NCI-H2171 treated with DMSO at 0.1 percent for 48 hours (cell line): ENCODE results near the gene MUTYH.

ENCODE experiments used
- DNase-seq: peaks from one replicate; lab custom pipeline; 2025; lab: John Stamatoyannopoulos, UW

The MUTYH gene

GRCh38 chr1:45348966-45349677 is 8.9 kb upstream of the MUTYH start:
- no peak for DNase-seq

DNA sequence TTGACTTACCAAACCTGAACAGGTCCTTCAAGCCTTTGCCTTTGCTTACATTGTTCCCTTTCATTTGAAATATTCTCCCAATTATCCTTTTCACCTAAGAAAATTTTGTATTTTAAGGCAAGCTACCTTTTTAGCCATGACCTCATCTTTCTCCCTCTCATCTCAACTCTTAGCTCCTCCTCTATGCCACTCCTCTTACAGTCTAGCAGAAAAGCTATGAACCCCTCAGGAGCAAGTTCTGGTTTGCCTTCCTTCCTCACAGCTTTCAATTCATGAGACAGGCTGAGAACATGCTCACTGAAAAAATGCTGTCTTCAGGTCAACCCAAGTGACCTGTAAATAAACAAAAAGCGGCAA is 8.3 kb upstream of the MUTYH start:
- no peak for DNase-seq

DNA sequence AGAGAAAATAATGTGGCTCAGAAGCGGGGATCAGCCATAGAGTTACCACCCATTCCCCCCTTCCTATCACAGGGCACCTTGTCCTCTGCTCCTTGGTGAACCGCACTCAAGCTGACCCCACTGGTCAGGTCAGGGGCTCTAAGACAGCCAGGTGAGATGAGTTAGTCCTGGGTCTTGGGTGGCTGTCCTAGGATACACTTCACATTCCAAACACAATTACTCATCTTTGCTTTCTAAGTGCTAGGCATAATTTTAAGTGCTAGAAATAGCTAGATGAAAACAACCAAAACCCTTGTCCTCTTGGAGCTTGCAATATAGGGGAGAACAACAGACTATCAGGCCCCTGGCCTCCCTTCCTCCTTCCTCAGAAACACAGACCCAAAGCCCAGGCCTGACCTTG is 7.8 kb upstream of the MUTYH start:
- no peak for DNase-seq

DNA sequence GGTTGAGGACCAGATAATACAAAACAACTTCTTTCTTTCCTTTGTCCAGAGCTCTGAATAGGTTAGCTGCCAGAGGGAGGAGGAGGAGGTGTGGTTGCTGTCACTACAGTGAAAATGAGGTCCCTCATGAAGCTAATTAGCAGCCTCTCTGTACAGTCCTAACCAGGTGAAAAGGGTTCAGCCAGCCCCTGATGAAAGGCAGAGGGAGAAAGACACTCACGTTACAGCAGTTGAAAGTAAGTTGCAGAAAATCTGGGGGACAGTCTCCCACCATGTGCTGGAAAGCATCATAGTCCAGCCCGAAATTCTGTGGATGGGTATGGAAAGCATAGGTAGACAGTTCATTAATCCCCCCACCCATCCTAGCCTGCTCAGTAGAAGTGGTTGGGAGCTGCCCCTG is 6.2 kb upstream of the MUTYH start:
- DNase-seq, result no peak

DNA sequence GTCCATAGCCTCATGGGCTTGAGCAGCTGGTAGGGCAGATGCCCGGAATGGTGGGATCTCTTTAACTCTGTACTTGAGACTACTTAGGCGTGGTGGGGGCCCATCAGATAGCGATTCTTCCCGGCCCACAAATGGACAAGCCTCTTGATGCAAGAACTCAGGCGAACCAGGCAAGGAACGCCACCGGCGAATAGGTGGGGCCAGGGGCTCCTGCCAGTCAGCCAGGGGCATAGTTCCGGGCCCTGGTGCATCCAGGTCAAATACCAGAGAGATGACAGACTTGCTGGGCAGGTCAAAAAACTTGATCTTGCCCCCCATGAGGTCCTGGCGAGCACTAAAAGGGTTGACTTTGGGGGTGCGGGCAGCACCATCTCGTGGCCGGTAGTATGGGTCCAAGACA is 4.8 kb upstream of the MUTYH start:
- DNase-seq, result no peak

GRCh38 chr1:45344499-45344898 is 4.3 kb upstream of the MUTYH start:
- no peak for DNase-seq

DNA sequence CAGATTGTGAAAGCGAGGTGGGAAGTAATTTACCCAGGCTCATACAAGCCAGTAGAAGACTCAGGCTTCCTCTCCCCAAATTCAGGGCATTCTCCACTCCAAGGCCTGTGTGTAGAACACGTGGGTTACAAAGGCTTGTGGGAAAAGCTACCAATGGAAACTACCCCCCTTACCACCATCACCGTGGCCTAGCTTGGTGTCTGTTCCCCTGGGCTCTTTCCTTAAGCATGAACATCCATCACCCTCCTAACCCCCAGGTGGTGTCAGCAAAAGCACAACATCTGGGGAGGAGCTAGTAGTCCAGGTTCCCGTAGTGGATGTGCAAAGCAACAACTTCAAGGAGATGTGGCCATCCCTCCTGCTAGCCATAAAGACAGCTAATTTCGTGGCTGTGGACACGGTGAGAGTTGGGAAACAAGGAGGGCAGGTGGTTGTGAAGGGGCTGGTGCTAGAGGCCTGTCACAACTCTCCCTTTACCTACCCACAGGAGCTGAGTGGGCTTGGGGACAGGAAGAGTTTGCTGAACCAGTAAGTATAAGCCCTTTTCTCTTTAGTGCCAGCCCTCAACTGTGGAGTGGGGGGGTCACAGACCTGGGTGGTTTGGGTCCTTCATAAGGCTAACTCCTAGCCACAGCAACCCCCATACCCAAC is 701 bp upstream of the MUTYH start:
- peak; percentile 46 for DNase-seq

- DNase-seq, result no peak
Observed at GRCh38 chr1:45337630-45338325, 2.5 kb downstream of the MUTYH start.

DNA sequence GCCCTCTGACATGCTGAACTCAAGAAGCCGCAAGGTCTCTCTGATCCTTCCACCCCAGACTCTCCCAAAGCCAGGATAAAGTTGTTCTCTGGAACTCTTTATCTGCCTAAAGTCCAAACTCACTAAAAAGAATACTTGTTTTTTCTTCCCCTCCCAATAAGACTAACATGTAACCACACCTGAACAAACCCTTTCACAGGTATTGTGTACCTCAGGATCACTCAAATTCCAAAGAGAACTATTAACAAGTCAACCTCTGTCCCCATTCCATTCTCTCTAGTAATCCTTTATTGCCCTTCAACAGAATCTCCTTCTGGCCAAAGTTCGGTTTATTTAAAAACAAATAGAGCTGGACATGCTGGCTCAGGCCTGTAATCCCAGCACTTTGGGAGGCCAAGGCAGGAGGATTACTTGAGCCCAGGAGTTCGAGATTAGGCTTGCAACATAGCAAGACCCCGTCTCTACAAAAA is 4.3 kb downstream of the MUTYH start:
- DNase-seq, result no peak

- DNase-seq, result no peak
Observed at GRCh38 chr1:45334308-45335245, 5.7 kb downstream of the MUTYH start.

GRCh38 chr1:45332346-45332720 is 7.9 kb downstream of the MUTYH start:
- no peak for DNase-seq

DNA sequence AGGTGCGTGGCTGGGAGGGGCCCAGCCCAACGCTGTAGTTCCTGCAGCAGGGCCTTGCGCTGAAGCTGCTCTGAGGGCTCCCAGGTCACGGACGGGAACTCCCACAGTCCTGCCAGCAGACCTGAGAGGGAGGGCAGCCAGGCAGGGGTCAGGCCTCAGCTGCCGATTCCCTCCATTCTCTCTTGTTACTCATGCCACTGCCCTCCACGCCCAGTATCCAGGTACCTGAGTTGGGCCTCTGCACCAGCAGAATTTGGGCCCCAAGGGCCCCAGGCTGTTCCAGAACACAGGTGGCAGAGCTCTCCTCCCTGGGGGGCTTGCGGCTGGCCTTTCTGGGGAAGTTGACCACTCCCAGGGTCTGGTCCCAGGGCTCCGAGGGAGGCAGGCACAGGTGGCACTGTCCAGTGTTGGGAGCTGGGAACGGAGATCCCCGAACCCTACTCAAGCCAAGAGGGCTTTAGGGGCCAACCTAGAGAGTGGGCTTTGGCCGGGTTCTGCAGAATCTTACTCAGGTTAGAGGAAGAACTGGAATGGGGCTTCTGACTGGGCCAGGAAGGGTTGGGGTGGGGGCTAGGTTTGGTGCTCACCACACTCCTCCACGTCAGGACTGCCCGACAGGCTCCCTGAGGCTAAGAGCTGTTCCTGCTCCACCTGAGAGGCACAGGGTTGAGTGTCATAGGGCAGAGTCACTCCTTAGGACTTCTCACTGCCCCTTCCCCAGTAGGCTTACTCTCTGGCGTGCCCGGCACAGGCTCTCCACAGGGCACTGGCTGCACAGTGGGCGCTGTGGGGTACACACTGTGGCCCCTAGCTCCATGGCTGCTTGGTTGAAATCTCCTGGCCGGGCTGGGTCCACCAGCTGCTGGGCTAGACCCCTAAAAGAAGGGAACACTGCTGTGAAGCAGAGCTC is 8.5 kb downstream of the MUTYH start:
- no peak for DNase-seq

- no peak for DNase-seq
Observed at GRCh38 chr1:45329445-45329844, 10.8 kb downstream of the MUTYH start.

DNA sequence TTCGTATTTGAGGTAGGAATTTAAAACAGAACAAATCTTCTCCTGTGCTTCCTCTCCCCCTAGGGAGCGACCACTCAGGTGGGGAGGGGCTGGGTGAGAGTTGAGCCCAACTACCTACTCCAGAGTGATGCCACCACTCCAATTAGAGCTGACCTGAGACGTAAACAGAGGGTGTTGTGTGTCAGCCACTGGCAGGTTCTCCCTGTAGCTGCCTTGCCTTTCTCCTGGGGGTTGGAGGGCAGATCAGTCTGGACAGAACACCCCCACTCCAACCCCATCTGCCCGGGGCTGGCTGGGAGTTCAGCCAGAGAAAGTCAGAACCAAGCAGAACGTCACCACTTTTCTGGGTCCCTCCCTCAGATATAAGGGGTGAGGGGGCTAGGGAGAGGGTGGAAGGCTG is 11.6 kb downstream of the MUTYH start:
- DNase-seq, result no peak

- DNase-seq, result peak; percentile 30
Observed at GRCh38 chr1:45327644-45328515, 12.4 kb downstream of the MUTYH start.

DNA sequence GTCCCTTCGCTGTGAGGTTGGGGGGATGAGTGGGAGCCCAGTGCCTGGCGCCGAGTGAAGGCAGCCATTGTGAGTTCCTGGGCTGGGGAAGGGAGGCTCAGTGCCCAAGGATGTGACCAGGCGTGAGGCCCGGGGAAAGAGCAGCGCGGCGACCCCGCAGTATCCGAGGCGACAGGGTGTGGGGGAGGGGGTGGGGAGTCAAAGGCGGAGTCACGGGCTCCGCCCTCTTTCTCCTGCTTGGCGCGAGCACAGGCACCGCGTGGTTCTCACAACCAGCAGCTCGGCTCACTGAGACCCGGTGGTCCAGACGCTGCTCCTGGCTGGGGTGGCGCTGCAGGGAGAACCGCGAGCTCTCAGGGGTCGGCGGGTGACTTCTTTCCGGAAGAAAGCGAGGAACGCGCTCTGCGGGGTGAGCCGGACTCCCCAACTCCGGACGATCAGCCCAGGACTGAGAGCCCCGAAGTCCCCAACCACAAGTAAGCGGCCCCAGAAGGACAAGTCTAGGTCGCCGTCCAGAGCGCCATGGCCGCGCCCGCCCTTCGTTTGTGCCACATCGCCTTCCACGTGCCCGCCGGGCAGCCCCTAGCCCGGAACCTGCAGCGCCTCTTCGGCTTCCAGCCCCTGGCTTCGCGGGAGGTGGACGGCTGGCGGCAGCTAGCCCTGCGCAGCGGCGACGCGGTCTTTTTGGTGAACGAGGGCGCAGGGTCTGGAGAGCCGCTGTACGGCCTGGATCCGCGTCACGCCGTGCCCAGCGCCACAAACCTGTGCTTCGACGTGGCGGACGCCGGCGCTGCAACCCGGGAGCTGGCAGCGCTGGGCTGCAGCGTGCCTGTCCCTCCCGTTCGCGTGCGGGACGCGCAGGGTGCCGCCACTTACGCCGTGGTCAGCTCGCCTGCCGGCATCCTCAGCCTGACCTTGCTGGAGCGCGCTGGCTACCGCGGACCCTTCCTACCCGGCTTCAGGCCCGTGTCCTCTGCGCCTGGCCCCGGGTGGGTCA is 13.3 kb downstream of the MUTYH start, which contains the start of gene HPDL:
TSS of gene HPDL (plus strand) at position 269 of the 997 bp plus-strand sequence. CDS start at position 523, 254 bp downstream.
- peak; percentile 60 for DNase-seq

DNA sequence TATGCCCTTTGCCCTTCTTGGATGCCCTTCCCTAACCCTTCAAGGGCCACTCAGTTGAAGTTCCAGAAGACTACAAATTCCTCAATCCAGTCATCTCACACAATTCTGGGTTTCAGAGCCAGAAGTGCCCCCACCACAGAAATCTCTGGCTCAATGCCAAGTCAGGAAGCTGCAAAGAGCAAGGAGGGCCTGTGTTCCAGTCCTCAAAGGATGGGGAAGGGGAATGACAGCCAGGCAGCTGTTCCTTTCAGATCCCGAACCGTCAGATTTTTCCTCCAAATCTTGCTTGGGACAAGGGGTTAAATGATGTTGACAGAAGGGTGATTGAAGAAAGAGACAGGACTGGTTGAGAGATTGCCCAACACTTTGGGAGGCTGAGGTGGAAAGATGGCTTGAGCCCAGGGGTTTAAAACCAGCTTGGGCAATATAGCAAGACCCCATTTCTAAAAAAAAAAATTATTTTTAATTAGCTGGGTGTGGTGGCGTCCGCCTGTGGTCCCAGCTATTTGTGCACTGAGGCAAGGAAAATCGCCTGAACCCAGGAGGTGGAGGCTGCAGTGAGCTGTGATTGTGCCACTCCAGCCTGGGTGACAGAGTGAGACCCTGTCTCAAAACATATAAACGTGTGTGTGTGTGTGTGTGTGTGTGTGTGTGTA is 14.3 kb downstream of the MUTYH start:
- DNase-seq, result no peak

DNA sequence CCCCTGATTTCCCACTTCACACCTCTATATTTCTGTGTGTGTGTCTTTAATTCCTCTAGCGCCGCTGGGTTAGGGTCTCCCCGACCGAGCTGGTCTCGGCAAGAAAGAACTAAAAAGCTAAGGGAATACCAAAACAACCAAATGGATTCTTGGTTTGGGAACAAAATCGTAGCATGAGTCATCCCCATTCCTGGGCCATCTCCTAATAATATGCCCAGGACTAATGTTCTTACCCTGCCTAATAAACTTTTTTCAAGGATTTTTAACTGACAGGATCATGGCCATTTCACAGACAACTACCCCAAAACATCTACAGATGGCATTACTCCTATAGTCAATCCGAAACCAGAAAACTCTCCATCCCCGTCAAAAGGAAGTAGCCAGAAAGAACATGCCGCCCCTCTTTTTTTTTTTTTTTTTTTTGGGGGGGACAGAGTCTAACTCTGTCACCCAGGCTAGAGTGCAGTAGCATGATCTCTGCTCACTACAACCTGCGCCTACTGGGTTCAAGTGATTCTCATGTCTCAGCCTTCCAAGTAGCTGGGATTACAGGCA is 17.7 kb downstream of the MUTYH start:
- DNase-seq, result no peak
